DND-41 (cell line): ENCODE data around the gene SOX18.

ENCODE experiments used
- ATAC-seq: fragments of 200-7000 bp; cut with Tn5 transposase; 3 replicates; pipeline ENCODE4 v1.9.1; 2021; ENCODE audit warnings: low read depth; ENCODE audit not compliant: insufficient read depth
- DNase-seq: peaks from one replicate; pipeline ENCODE4 v3.0.0-alpha.2; 2020
- H2AFZ ChIP-seq: 2 replicates; pipeline ENCODE4 v1.6.0; 2012; ENCODE audit warnings: low read depth, low read length
- H3K27ac ChIP-seq: 2 replicates; pipeline ENCODE4 v1.5.1; 2012; ENCODE audit warnings: low read length, inconsistent platforms
- H3K27me3 ChIP-seq: fragments of 200-600 bp; sonication (generic); 2 replicates; pipeline ENCODE4 v1.6.0; 2012; ENCODE audit warnings: low read length, mild to moderate bottlenecking, inconsistent platforms; ENCODE audit not compliant: insufficient read depth, poor library complexity
- H3K36me3 ChIP-seq: 2 replicates; pipeline ENCODE4 v1.5.1; 2012; ENCODE audit warnings: low read length, inconsistent platforms; ENCODE audit not compliant: insufficient read depth
- H3K4me1 ChIP-seq: 2 replicates; pipeline ENCODE4 v1.5.1; 2012; ENCODE audit warnings: mild to moderate bottlenecking, low read length; ENCODE audit not compliant: insufficient read depth
- H3K4me2 ChIP-seq: 2 replicates; pipeline ENCODE4 v1.6.0; 2012; ENCODE audit warnings: mild to moderate bottlenecking, moderate library complexity, low read length, inconsistent platforms; ENCODE audit not compliant: insufficient read depth
- H3K4me3 ChIP-seq, 2 experiments: fragments of 200-600 bp in 1 of 2; shearing (Covaris generic) in 1 of 2; 2 replicates each; pipeline ENCODE4 v1.5.1; 2012 to 2016; ENCODE audit warnings: inconsistent platforms in 2 of 2, low read length in 2 of 2, mild to moderate bottlenecking in 2 of 2, low read depth in 1 of 2, moderate library complexity in 1 of 2
- H3K79me2 ChIP-seq: 2 replicates; pipeline ENCODE4 v1.6.0; 2012; ENCODE audit warnings: low read length, inconsistent platforms; ENCODE audit not compliant: insufficient read depth
- H3K9ac ChIP-seq: 2 replicates; pipeline ENCODE4 v1.6.0; 2012; ENCODE audit warnings: low read depth, mild to moderate bottlenecking, inconsistent platforms, low read length, moderate library complexity
- H3K9me3 ChIP-seq: 2 replicates; pipeline ENCODE4 v1.5.1; 2012; ENCODE audit warnings: low read length, moderate library complexity, mild to moderate bottlenecking, inconsistent platforms; ENCODE audit not compliant: insufficient read depth, severe bottlenecking
- H4K20me1 ChIP-seq: 2 replicates; pipeline ENCODE4 v1.6.0; 2012; ENCODE audit warnings: low read length; ENCODE audit not compliant: insufficient read depth
- CTCF ChIP-seq: IDR thresholded peaks from 2 replicates; pipeline ENCODE4 v1.5.1; 2012; ENCODE audit warnings: borderline replicate concordance, low read length, moderate library complexity, mild to moderate bottlenecking; ENCODE audit not compliant: poor library complexity, severe bottlenecking; ENCODE audit errors: extremely low read depth
- EZH2 ChIP-seq: IDR thresholded peaks from 3 replicates; pipeline ENCODE4 v1.6.1; 2012; ENCODE audit warnings: borderline replicate concordance, low read depth, mild to moderate bottlenecking, moderate library complexity, low read length, inconsistent platforms; ENCODE audit not compliant: severe bottlenecking

SOX18 gene

GRCh38 chr20:64052987-64053840 is 3.8 kb upstream of the SOX18 start:
- no peak overlapping the region for H3K9ac ChIP-seq
- no peaks in the 10 kb centered on the region for H3K9me3 ChIP-seq
- ATAC-seq, result no peak
- no peaks in the 10 kb centered on the region for H3K36me3 ChIP-seq
- H3K79me2 ChIP-seq, result no peaks in the 10 kb centered on the region
- H3K27ac ChIP-seq, result no peak overlapping the region
- no peak for DNase-seq
- no peak overlapping the region for H2AFZ ChIP-seq
- no peaks in the 10 kb centered on the region for H4K20me1 ChIP-seq
- H3K4me2 ChIP-seq, result no peak overlapping the region
- H3K27me3 ChIP-seq, result no peaks in the 10 kb centered on the region
- H3K4me1 ChIP-seq, result peaks cover 4% of the 10 kb centered on the region; the same call in 1 of the 2 replicates
- TF ChIP-seq CTCF (no peak), EZH2 (no peak)
- H3K4me3 ChIP-seq, result no peak overlapping the region

GRCh38 chr20:64052326-64052722 is 2.9 kb upstream of the SOX18 start:
- Histone ChIP-seq H3K36me3 (no peaks in the 10 kb centered on the region), H4K20me1 (no peaks in the 10 kb centered on the region), H3K9ac (no peak overlapping the region), H3K4me1 (no peaks in the 10 kb centered on the region), H3K79me2 (no peaks in the 10 kb centered on the region), H3K27me3 (no peaks in the 10 kb centered on the region), H3K4me3 (no peak overlapping the region), H3K27ac (no peak overlapping the region), H2AFZ (no peak overlapping the region), H3K4me2 (no peak overlapping the region), H3K9me3 (no peaks in the 10 kb centered on the region)
- DNase-seq (no peak), ATAC-seq (no peak)
- TF ChIP-seq CTCF, result no peak
- no peak for TF ChIP-seq EZH2

DNA sequence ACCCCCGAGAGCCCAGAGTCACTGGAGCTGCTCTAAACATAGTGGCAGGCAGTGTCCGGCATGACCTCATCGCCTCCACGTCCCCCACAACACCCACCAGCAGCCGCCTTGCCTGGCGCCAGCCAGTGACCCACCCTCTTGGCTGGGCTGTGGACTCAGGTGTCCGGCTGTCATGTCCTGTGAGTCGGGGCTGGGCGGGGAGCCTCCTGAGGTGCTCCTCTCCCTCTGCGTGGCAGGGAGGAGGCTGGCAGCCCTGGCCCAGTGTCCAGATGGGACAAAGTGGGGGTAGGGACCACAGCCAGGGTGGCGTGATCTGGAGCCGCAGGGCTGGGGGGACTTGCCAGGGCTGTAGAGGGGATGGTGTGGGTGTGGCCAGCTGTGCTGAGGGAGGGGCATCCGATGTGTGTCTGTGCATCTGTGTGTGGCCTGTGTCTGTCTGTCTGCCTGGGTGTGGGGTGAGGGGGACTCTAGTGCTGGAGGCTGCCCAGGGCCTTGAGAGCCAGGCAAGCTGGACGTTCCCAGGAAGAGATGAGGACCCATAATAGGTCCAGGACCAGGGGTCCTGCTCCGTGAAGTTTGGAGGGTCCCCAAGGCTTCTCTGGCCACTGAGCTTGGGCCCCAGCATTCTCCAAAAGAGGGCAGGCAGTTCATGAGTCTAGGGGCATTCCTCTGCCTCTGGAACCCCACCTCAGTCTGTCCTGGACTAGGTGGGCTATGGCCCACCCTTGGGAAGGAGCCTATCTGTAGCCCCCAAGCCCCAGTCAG is 2.3 kb upstream of the SOX18 start:
- Histone ChIP-seq H3K79me2 (no peaks in the 10 kb centered on the region), H3K9ac (no peak overlapping the region), H2AFZ (no peak overlapping the region), H3K4me2 (no peak overlapping the region), H3K4me1 (no peaks in the 10 kb centered on the region), H4K20me1 (no peaks in the 10 kb centered on the region), H3K9me3 (no peaks in the 10 kb centered on the region), H3K36me3 (no peaks in the 10 kb centered on the region), H3K4me3 (no peak overlapping the region), H3K27me3 (no peaks in the 10 kb centered on the region), H3K27ac (no peak overlapping the region)
- ATAC-seq (no peak), DNase-seq (no peak)
- TF ChIP-seq CTCF (no peak), EZH2 (no peak)
